ENCODE measurements around the gene TLE3. TPM values are rescaled to one million over a fixed set of nuclear protein-coding genes. Genes with fewer than 3 reads are reported as not detected.
A peak's percentile ranks its signal among the peaks of the same experiment; 100 is the strongest.

TLE3 gene
- total and polyA plus RNA-seq, 8 donors = 12.5 to 37.2 (median 18.9) TPM

- no peak overlapping the region for H3K4me3 ChIP-seq
- peaks cover 4 to 9% (median 7%) of the 10 kb centered on the region in 3 donors for H3K4me1 ChIP-seq
- no peak for FAIRE-seq
- WGBS, 2 donors = 96 to 97% methylated on average over 26 of the region's 26 CpGs
- no peaks in the 10 kb centered on the region for H3K9me3 ChIP-seq
- DNase-seq = peak in 2 of 6 donors; percentile 36 to 58
- ATAC-seq = no peak
- H3K27ac ChIP-seq = no peak overlapping the region
- no peak for TF ChIP-seq CTCF (IDR thresholded peaks at IDR 0.05)
- H3K27me3 ChIP-seq = no peaks in the 10 kb centered on the region
- peaks cover 0 to 51% (median 28%) of the 10 kb centered on the region in 3 donors for H3K36me3 ChIP-seq
- intact Hi-C loops (cut with DNase I) = no loop called here
Measured at GRCh38 chr15:70060214-70060992, 37.3 kb downstream of the TLE3 start.

- Histone ChIP-seq H3K9me3 (no peaks in the 10 kb centered on the region), H3K27me3 (no peaks in the 10 kb centered on the region), H3K4me1 (peaks cover 0 to 4% (median 1%) of the 10 kb centered on the region in 3 donors), H3K27ac (no peak overlapping the region), H3K4me3 (no peak overlapping the region), H3K36me3 (peaks cover under 1 to 57% (median 32%) of the 10 kb centered on the region in 3 donors)
- intact Hi-C loops (cut with DNase I) = no loop called here
- peak in 2 of 6 donors; percentile 35 to 55 for DNase-seq
- no peak for FAIRE-seq
- no peak for ATAC-seq
- no peak for TF ChIP-seq CTCF (IDR thresholded peaks at IDR 0.05)
- WGBS, 2 donors = 86 to 90% methylated on average over 8 of the region's 8 CpGs
Measured at GRCh38 chr15:70059476-70060213, 38.1 kb downstream of the TLE3 start.

- 98% methylated on average over 11 of the region's 11 CpGs for WGBS, 2 donors
- FAIRE-seq (no peak), DNase-seq (peak in 2 of 6 donors; percentile 41 to 59), ATAC-seq (no peak)
- no peak for TF ChIP-seq CTCF (IDR thresholded peaks at IDR 0.05)
- peaks cover 9 to 65% (median 39%) of the 10 kb centered on the region in 3 donors for H3K36me3 ChIP-seq
- no peak overlapping the region for H3K4me3 ChIP-seq
- no peaks in the 10 kb centered on the region for H3K27me3 ChIP-seq
- intact Hi-C loops (cut with DNase I) = no loop called here
- H3K4me1 ChIP-seq = no peaks in the 10 kb centered on the region
- no peak overlapping the region for H3K27ac ChIP-seq
- no peaks in the 10 kb centered on the region for H3K9me3 ChIP-seq
Measured at GRCh38 chr15:70058642-70059360, 38.9 kb downstream of the TLE3 start.

- WGBS, 2 donors = 93 to 95% methylated on average over 21 of the region's 21 CpGs
- intact Hi-C loops (cut with DNase I) = no loop called here
- no peaks in the 10 kb centered on the region for H3K9me3 ChIP-seq
- H3K4me1 ChIP-seq = no peaks in the 10 kb centered on the region
- FAIRE-seq (no peak), ATAC-seq (no peak), DNase-seq (peak in 2 of 6 donors; percentile 44 to 51)
- peaks cover 10 to 72% (median 45%) of the 10 kb centered on the region in 3 donors for H3K36me3 ChIP-seq
- H3K27me3 ChIP-seq = no peaks in the 10 kb centered on the region
- H3K4me3 ChIP-seq = no peak overlapping the region
- TF ChIP-seq CTCF (IDR thresholded peaks at IDR 0.05) = no peak
- no peak overlapping the region for H3K27ac ChIP-seq
Measured at GRCh38 chr15:70057931-70058641, 39.6 kb downstream of the TLE3 start.
